MM.1S (cell line): ENCODE results near the gene PSMA4.

Experiments
- CTCF ChIP-seq: fragments of 300-600 bp; sonication (generic); IDR thresholded peaks from 2 replicates; pipeline ENCODE4 v1.5.1; 2016; ENCODE audit warnings: antibody characterized with exemption, low read length, mixed read lengths
- EZH2 ChIP-seq: fragments of 300-600 bp; sonication (generic); optimal IDR thresholded peaks from 2 replicates; pipeline ENCODE3; 2017; ENCODE audit warnings: low read depth, mild to moderate bottlenecking, antibody characterized with exemption, low read length, mixed read lengths

DNA sequence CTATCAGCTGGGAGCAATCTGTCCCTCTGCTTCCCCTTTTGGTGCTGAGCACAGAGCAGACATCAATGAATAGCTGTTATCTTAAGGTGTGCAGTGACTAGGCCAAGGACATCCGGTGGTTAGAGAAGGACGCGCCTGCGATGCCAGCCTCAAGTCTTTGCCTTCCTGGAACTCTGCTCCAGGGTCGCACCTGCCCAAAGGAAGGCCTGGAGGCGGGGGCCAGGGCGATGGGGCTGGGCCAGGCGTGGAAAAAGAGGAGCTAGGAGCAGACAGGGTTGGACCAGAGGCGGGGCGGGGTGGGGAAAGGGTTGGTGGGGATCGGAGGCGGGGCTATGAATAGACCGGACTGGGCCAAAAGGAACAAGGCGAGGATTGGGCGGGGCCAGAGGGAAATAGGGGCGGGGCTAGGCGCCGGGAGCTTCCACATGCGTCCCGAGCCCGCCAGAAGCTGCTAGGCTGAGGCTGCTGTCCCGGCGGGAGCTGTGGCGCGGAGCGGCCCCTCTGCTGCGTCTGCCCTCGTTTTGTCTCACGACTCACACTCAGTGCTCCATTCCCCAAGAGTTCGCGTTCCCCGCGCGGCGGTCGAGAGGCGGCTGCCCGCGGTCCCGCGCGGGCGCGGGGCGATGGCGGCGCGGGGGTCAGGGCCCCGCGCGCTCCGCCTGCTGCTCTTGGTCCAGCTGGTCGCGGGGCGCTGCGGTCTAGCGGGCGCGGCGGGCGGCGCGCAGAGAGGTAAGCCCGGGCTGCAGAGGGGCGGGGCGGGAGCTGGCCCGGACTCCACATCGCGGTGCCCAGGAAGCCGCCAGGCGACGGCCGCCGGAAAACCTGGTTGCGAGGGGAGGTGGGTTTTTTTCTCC, 25.1 kb downstream of the PSMA4 start, which contains the start of gene CHRNA5:
- no peak for TF ChIP-seq CTCF
- TF ChIP-seq EZH2: no peak
